H1 (cell line): ENCODE results near the gene MX1. TPM values are rescaled to one million over a fixed set of nuclear protein-coding genes. Genes with fewer than 3 reads are reported as not detected.

Experiments
- CHD2 ChIP-seq: IDR thresholded peaks from 2 replicates; pipeline ENCODE4 v1.6.1; 2012; ENCODE audit warnings: low read length, improper control_type of control experiment
- EP300 ChIP-seq, 2 experiments: IDR thresholded peaks; 1 replicate in 1 of 2; 2 replicates in 1 of 2; pipeline ENCODE4 v1.6.1; 2011 to 2012; ENCODE audit warnings: low read depth in 2 of 2, low read length in 2 of 2, mild to moderate bottlenecking in 2 of 2, borderline replicate concordance in 1 of 2, inconsistent platforms in 1 of 2, moderate library complexity in 1 of 2
- FOSL1 ChIP-seq: IDR thresholded peaks from 2 replicates; pipeline ENCODE4 v1.6.1; 2011; ENCODE audit warnings: mild to moderate bottlenecking, low read depth, low read length, moderate library complexity; ENCODE audit not compliant: insufficient read depth
- JUN ChIP-seq: IDR thresholded peaks from 2 replicates; pipeline ENCODE4 v1.6.1; 2011; ENCODE audit warnings: low read depth, mild to moderate bottlenecking, improper control_type of control experiment, low read length
- RFX5 ChIP-seq: IDR thresholded peaks from 2 replicates; pipeline ENCODE4 v1.6.1; 2011; ENCODE audit warnings: low read depth, low read length, improper control_type of control experiment, borderline replicate concordance
- TAF7 ChIP-seq: optimal IDR thresholded peaks from 2 replicates; pipeline ENCODE3; 2011; ENCODE audit warnings: low read depth, mild to moderate bottlenecking, inconsistent platforms, low read length, moderate library complexity, borderline replicate concordance
- USF2 ChIP-seq: IDR thresholded peaks from 2 replicates; pipeline ENCODE4 v1.6.1; 2011; ENCODE audit warnings: low read length, improper control_type of control experiment
- polyA plus RNA-seq, 7 experiments: library from polyadenylated mRNA; depleted of rRNA in 3 of 7; stranded (reverse) in 5 of 7; unstranded in 2 of 7; fragments of >200 nt in 5 of 7; fragments of 200-250 nt in 2 of 7; gene quantifications; 1 replicate in 5 of 7; 2 replicates in 1 of 7; 4 replicates in 1 of 7; pipeline versions ENCODE4 v1.2.1 to v1.2.3, GENCODE V29; 2011 to 2013; ENCODE audit warnings: missing spikeins in 2 of 7, mixed read lengths in 2 of 7
- total RNA-seq: library from RNA; stranded (reverse); fragmentation: NEBNext Ultra II Directional; extraction: Animal tissue kit (Norgen Biotek cat#: 25700); gene quantifications from 2 replicates; pipeline ENCODE4 v1.2.1, GENCODE V29; 2021

MX1 gene
- total and polyA plus RNA-seq, 2 of the 8 experiments (the other 6 are each of a cell fraction or from before 2014, with no cell fraction given), result 3.8 to 5.7 TPM

GRCh38 chr21:41402231-41402630 is 23.8 kb upstream of the MX1 start (continued):
- no peak for TF ChIP-seq EP300 (IDR thresholded peaks at IDR 0.05; ENCODE audit: borderline replicate concordance in 1 of 2, low read depth in 2 of 2, low read length in 2 of 2)
- no peak for TF ChIP-seq USF2
- no peak for TF ChIP-seq FOSL1
- no peak for TF ChIP-seq JUN
- TF ChIP-seq CHD2, result no peak
- TF ChIP-seq TAF7, result no peak
- no peak for TF ChIP-seq RFX5
